ENCODE results near the gene SMIM7.

The SMIM7 gene

GRCh38 chr19:16645140-16645539 lies 14.8 kb downstream of the SMIM7 start:
- Histone ChIP-seq H3K27ac (no peak overlapping the region), H3K4me3 (no peak overlapping the region)
- DNase-seq (ENCODE audit: low spot score) = no peak
- TF ChIP-seq, protein P1, sequence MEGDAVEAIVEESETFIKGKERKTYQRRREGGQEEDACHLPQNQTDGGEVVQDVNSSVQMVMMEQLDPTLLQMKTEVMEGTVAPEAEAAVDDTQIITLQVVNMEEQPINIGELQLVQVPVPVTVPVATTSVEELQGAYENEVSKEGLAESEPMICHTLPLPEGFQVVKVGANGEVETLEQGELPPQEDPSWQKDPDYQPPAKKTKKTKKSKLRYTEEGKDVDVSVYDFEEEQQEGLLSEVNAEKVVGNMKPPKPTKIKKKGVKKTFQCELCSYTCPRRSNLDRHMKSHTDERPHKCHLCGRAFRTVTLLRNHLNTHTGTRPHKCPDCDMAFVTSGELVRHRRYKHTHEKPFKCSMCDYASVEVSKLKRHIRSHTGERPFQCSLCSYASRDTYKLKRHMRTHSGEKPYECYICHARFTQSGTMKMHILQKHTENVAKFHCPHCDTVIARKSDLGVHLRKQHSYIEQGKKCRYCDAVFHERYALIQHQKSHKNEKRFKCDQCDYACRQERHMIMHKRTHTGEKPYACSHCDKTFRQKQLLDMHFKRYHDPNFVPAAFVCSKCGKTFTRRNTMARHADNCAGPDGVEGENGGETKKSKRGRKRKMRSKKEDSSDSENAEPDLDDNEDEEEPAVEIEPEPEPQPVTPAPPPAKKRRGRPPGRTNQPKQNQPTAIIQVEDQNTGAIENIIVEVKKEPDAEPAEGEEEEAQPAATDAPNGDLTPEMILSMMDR (IDR thresholded peaks at IDR 0.05) = no peak

- no peak for DNase-seq (ENCODE audit: low spot score)
- no peak overlapping the region for H3K27ac ChIP-seq
- no peak overlapping the region for H3K4me3 ChIP-seq
- TF ChIP-seq, protein P1 (IDR thresholded peaks at IDR 0.05) = no peak
Observed at GRCh38 chr19:16641695-16642094, 18.2 kb downstream of the SMIM7 start.

DNA sequence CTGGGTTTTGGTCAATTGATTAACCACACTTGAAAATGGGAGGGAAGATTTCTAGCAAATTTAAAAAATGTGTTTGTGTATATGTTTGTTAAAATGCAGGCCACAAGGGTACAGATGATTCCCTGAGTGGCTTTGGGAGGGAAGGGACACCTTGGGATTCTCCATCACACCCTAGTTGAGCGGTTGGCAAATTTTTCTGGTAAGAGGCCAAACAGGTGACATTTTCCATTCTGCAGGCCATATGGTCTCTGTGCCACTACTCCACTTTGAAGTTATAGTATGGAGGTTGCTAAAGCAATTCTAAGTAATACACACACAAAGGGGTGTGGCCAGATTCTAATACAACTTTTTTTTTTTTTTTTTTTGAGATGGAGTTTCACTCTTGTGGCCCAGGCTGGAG lies 19.0 kb downstream of the SMIM7 start:
- DNase-seq (ENCODE audit: low spot score) = no peak
- H3K27ac ChIP-seq = no peak overlapping the region
- TF ChIP-seq, protein P1 (IDR thresholded peaks at IDR 0.05) = no peak
- no peak overlapping the region for H3K4me3 ChIP-seq

- Histone ChIP-seq H3K27ac (no peak overlapping the region), H3K4me3 (no peak overlapping the region)
- TF ChIP-seq, protein P1 (IDR thresholded peaks at IDR 0.05) = no peak
- DNase-seq (ENCODE audit: low spot score) = no peak
Observed at GRCh38 chr19:16638666-16639065, 21.3 kb downstream of the SMIM7 start.

DNA sequence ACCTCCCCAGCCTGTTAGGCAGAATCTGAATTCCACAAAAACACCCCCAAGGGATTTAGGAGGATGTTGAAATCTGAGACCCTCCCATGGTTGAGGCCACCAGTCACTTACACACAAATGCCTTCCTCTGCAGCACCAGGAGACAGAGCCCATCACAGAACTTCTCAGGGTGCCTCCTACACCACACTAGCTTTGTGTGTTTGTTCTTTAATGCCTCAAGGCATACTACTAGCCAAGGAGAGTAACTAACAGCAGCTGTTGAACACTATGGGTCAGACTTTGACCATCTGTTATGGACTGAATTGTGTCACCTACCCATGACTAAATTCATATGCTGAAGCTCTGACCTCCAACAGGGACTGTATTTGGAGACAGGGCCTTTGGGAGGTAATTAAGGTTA lies 22.4 kb downstream of the SMIM7 start:
- no peak for DNase-seq (ENCODE audit: low spot score)
- H3K27ac ChIP-seq = no peak overlapping the region
- TF ChIP-seq, protein P1 (IDR thresholded peaks at IDR 0.05) = no peak
- H3K4me3 ChIP-seq = no peak overlapping the region

DNA sequence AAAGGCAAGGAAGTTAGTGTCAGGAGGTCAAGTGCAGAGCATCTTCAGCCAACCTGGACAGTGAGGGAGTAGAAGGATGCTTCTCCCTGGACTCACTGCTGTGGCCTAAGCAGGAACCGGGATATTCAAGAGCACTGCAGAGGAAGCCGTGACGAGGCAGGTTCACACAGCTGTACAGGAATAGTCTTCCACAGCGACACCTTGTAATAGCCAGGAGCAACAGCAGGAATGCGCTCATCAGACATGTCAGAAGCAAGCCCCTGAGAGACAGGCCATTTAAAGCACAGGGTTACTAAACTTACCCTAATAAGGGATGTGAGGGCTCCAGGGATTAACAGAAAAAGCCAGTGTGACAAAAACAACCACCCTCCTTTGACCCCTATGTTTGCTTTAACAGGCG lies 28.5 kb downstream of the SMIM7 start:
- Histone ChIP-seq H3K4me3 (no peak overlapping the region), H3K27ac (no peak overlapping the region)
- TF ChIP-seq, protein P1 (IDR thresholded peaks at IDR 0.05) = no peak
- DNase-seq (ENCODE audit: low spot score) = no peak

- no peak for DNase-seq (ENCODE audit: low spot score)
Observed at GRCh38 chr19:16628984-16629691, 30.8 kb downstream of the SMIM7 start.

More at GRCh38 chr19:16628984-16629691, 30.8 kb downstream of the SMIM7 start:
- peak overlapping the region; percentile 96 for H3K4me3 ChIP-seq
- H3K27ac ChIP-seq = peak overlapping the region; percentile 90 to 93
- TF ChIP-seq, protein P1 (IDR thresholded peaks at IDR 0.05) = no peak
